Measurements from ENCODE around the gene CMTM7. TPM values are rescaled to one million over a fixed set of nuclear protein-coding genes. Genes with fewer than 3 reads are reported as not detected.
A peak's percentile ranks its signal among the peaks of the same experiment; 100 is the strongest.

The CMTM7 gene
- polyA plus RNA-seq, 3 donors = 100 to 148 (median 146) TPM

DNA sequence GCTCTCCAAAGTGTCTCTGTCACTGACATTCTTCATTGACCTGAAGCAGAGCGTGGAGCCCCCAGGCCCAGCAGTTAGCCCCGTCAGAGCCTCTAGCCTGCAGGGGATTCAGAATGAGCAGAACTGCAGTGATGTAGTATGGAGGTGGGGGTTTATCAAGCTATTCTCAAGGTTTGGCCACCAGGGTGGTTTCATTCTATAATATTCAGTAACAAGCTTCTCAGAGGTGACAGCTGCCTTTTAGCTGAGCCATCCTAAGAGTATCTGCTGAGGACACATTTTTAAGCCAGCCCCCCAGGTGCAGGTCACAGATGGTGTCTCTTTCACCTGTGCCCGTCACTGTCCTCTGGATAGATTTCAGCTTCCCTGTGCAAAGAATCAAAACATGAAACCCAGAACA, 31.9 kb downstream of the CMTM7 start:
- no peak overlapping the region for H3K4me3 Mint-ChIP-seq
- Histone ChIP-seq H3K36me3 (replicated peaks in 1 of 2; ENCODE audit: control insufficient read depth in 1 of 2, insufficient read depth in 2 of 2, low read length in 2 of 2) (no peaks in the 10 kb centered on the region), H3K9ac (ENCODE audit: insufficient read depth, low read length, poor library complexity, severe bottlenecking) (no peak overlapping the region), H4K20me1 (ENCODE audit: insufficient read depth, low read length) (peaks cover 54% of the 10 kb centered on the region), H3K4me3 (replicated peaks in 1 of 3; ENCODE audit: low read depth in 2 of 3, low read length in 3 of 3) (no peak overlapping the region), H3K27ac (ENCODE audit: low read depth in 1 of 2, low read length in 2 of 2) (peak overlapping the region; percentile 64 to 86), H3K79me2 (ENCODE audit: insufficient read depth, low read length) (peaks cover 96% of the 10 kb centered on the region), H3K4me1 (ENCODE audit: control insufficient read depth in 1 of 2, insufficient read depth in 2 of 2, low read length in 2 of 2) (peaks cover 71 to 76% of the 10 kb centered on the region in 2 donors), H3K9me3 (replicated peaks in 1 of 2; ENCODE audit: control insufficient read depth in 1 of 2, insufficient read depth in 1 of 2, low read length in 2 of 2) (no peaks in the 10 kb centered on the region), H3K27me3 (ENCODE audit: control insufficient read depth in 2 of 2, insufficient read depth in 2 of 2, low read length in 2 of 2) (no peaks in the 10 kb centered on the region), H3K4me2 (replicated peaks; ENCODE audit: extremely low read depth, low read length, poor library complexity, severe bottlenecking) (no peak overlapping the region), H2AFZ (ENCODE audit: insufficient read depth, low read depth, low read length, poor library complexity, severe bottlenecking) (no peak overlapping the region)
- 93% methylated on average over 3 of the region's 3 CpGs for WGBS (ENCODE audit: insufficient coverage)
- DNase-seq = no peak
- peaks cover 5 to 6% of the 10 kb centered on the region in 2 donors for H3K36me3 Mint-ChIP-seq
- peaks cover 0 to 5% (median 0%) of the 10 kb centered on the region in 7 donors for H3K9me3 Mint-ChIP-seq
- peak overlapping the region; percentile 73 to 97 (median 87) for H3K27ac Mint-ChIP-seq
- H3K27me3 Mint-ChIP-seq (ENCODE audit: low read depth in 3 of 3) = peaks cover 0 to 5% (median 0%) of the 10 kb centered on the region in 3 donors
- TF ChIP-seq, protein P1, sequence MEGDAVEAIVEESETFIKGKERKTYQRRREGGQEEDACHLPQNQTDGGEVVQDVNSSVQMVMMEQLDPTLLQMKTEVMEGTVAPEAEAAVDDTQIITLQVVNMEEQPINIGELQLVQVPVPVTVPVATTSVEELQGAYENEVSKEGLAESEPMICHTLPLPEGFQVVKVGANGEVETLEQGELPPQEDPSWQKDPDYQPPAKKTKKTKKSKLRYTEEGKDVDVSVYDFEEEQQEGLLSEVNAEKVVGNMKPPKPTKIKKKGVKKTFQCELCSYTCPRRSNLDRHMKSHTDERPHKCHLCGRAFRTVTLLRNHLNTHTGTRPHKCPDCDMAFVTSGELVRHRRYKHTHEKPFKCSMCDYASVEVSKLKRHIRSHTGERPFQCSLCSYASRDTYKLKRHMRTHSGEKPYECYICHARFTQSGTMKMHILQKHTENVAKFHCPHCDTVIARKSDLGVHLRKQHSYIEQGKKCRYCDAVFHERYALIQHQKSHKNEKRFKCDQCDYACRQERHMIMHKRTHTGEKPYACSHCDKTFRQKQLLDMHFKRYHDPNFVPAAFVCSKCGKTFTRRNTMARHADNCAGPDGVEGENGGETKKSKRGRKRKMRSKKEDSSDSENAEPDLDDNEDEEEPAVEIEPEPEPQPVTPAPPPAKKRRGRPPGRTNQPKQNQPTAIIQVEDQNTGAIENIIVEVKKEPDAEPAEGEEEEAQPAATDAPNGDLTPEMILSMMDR (IDR thresholded peaks at IDR 0.05) = no peak
- H3K4me1 Mint-ChIP-seq = peaks cover 78% of the 10 kb centered on the region
- intact Hi-C loops (cut with micrococcal nuclease) = loop anchor here in 1 of 2 donors (2.0 kb wide), 1 partner anchor 17 kb away; no protein-coding TSS in a partner anchor

DNA sequence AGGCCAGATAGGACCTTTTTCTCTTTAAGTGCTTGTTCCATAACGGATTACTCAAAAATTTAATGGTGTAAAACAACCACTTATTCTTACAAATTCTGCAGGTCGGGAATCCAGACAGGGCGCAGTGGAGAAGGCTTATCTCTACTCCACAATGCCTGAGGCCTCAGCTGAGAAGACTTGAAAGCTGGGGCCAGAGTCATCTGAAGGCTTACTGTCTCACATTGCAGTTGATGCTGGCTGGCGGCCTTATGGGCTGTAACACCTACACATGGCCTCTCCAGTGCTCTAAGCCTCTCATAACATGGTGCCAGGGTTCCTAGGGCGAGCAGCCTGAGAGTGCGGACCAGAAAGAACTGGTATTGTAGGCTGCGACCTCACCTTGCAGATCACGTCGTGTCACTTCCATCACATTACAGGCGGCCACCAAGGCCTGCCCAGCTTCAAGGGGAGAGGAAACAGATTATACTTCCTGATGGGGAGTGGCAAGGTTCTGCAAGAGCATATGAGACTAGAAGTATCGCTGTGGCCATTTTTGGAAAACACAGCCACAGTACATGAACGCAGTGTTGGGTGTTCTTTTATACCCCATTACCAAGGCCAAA, 32.4 kb downstream of the CMTM7 start:
- Histone ChIP-seq H2AFZ (ENCODE audit: insufficient read depth, low read depth, low read length, poor library complexity, severe bottlenecking) (no peak overlapping the region), H4K20me1 (ENCODE audit: insufficient read depth, low read length) (peaks cover 57% of the 10 kb centered on the region), H3K27ac (ENCODE audit: low read depth in 1 of 2, low read length in 2 of 2) (peak overlapping the region; percentile 64 to 86), H3K4me2 (replicated peaks; ENCODE audit: extremely low read depth, low read length, poor library complexity, severe bottlenecking) (peak overlapping the region; percentile 43), H3K36me3 (replicated peaks in 1 of 2; ENCODE audit: control insufficient read depth in 1 of 2, insufficient read depth in 2 of 2, low read length in 2 of 2) (no peaks in the 10 kb centered on the region), H3K27me3 (ENCODE audit: control insufficient read depth in 2 of 2, insufficient read depth in 2 of 2, low read length in 2 of 2) (no peaks in the 10 kb centered on the region), H3K9me3 (replicated peaks in 1 of 2; ENCODE audit: control insufficient read depth in 1 of 2, insufficient read depth in 1 of 2, low read length in 2 of 2) (no peaks in the 10 kb centered on the region), H3K9ac (ENCODE audit: insufficient read depth, low read length, poor library complexity, severe bottlenecking) (no peak overlapping the region), H3K4me1 (ENCODE audit: control insufficient read depth in 1 of 2, insufficient read depth in 2 of 2, low read length in 2 of 2) (peaks cover 75% of the 10 kb centered on the region in 2 donors), H3K4me3 (replicated peaks in 1 of 3; ENCODE audit: low read depth in 2 of 3, low read length in 3 of 3) (peak overlapping the region in 1 of 3 experiments; percentile 26), H3K79me2 (ENCODE audit: insufficient read depth, low read length) (peaks cover 96% of the 10 kb centered on the region)
- intact Hi-C loops (cut with micrococcal nuclease) = loop anchor here in 1 of 2 donors (2.0 kb wide), 1 partner anchor 17 kb away; no protein-coding TSS in a partner anchor
- DNase-seq = peak in 1 of 3 donors; percentile 39
- Mint-ChIP-seq H3K36me3 (peaks cover 5 to 6% of the 10 kb centered on the region in 2 donors), H3K4me1 (peaks cover 79% of the 10 kb centered on the region), H3K4me3 (peak overlapping the region in 1 of 2 donors; percentile 77), H3K9me3 (peaks cover 0 to 5% (median 0%) of the 10 kb centered on the region in 7 donors), H3K27ac (peak overlapping the region; percentile 81 to 97 (median 84)), H3K27me3 (ENCODE audit: low read depth in 3 of 3) (peaks cover 0 to 5% (median 0%) of the 10 kb centered on the region in 3 donors)
- TF ChIP-seq, protein P1 (IDR thresholded peaks at IDR 0.05) = no peak
- WGBS (ENCODE audit: insufficient coverage) = 78% methylated on average over 3 of the region's 12 CpGs
